Adrenal gland (tissue), 12 donors: ENCODE measurements around the gene SREBF2. TPM values are rescaled to one million over a fixed set of nuclear protein-coding genes. Genes with fewer than 3 reads are reported as not detected.

ENCODE experiments used
- DNase-seq, 7 donors: peaks; one replicate each; pipeline ENCODE4 v3.0.0-alpha.2; 2019 to 2020
- H3K27ac ChIP-seq, 5 donors: fragments of 200-600 bp; sonication (generic) in 4 of 5; 1 replicate in 3 of 5; 2 replicates in 2 of 5; pipeline versions ENCODE4 v1.5.1 to v1.8.0; 2016 to 2020; ENCODE audit warnings: mild to moderate bottlenecking in 1 of 5
- H3K27me3 ChIP-seq: fragments of 200-600 bp; 2 replicates; pipeline ENCODE4 v1.8.0; 2021
- H3K36me3 ChIP-seq, 2 donors: fragments of 200-600 bp; replicated peaks in 1 of 2; 1 replicate in 1 of 2; 2 replicates in 1 of 2; pipeline versions ENCODE4 v1.5.1 to v1.8.0; 2018 to 2022
- H3K4me1 ChIP-seq, 2 donors: fragments of 200-600 bp; replicated peaks in 1 of 2; 1 replicate in 1 of 2; 2 replicates in 1 of 2; pipeline versions ENCODE4 v1.5.1 to v1.8.0; 2018 to 2021
- H3K4me3 ChIP-seq, 4 donors: fragments of 200-600 bp; sonication (generic) in 3 of 4; one replicate each; pipeline ENCODE4 v1.5.1; 2016 to 2018
- H3K9me3 ChIP-seq, 3 donors: fragments of 200-600 bp; sonication (generic) in 1 of 3; replicated peaks in 1 of 3; 1 replicate in 2 of 3; 2 replicates in 1 of 3; pipeline versions ENCODE4 v1.5.1 to v1.8.0; 2016 to 2021
- CTCF ChIP-seq, 6 experiments: fragments of 450-650 bp in 4 of 6; fragments of 200-600 bp in 2 of 6; sonication (generic) in 1 of 6; IDR thresholded peaks; 1 replicate in 5 of 6; 2 replicates in 1 of 6; pipeline versions ENCODE4 v1.5.1 to v1.8.0; 2016 to 2021; ENCODE audit warnings: antibody characterized with exemption in 6 of 6, mild to moderate bottlenecking in 2 of 6, moderate library complexity in 1 of 6
- POLR2A ChIP-seq, 2 donors: fragments of 450-650 bp; IDR thresholded peaks; one replicate each; pipeline ENCODE4 v1.6.1; 2017; ENCODE audit warnings: antibody characterized with exemption in 2 of 2, mild to moderate bottlenecking in 2 of 2, moderate library complexity in 1 of 2
- WGBS, 4 donors: extraction: QIAGEN DNeasy Blood & Tissue Kit in 2 of 4; methylation state at CpG; one replicate each; pipeline versions ENCODE4 v1.1.5 to v1.1.7; 2013 to 2017; 5-methylcytosine and 5-hydroxymethylcytosine counted together
- intact Hi-C, 2 donors: fragments of 100-400 bp; cut with DNase I; formaldehyde crosslinking; loops; one replicate each; pipeline versions ENCODE4 v1.14.1 to v1.15.0; 2022 to 2023
- polyA plus RNA-seq, 3 donors: library from polyadenylated mRNA; stranded (reverse); fragments of 200-250 nt in 2 of 3; fragments of 350-450 nt in 1 of 3; fragmentation: Illumina TruSeq in 1 of 3; extraction: RNeasy Lipid Tissue Mini Kit (QIAGEN cat#74804) in 1 of 3; gene quantifications; one replicate each; pipeline ENCODE4 v1.2.3, GENCODE V29; 2013 to 2014
- total RNA-seq, 9 donors: library from RNA; depleted of rRNA in 4 of 9; stranded (reverse); fragments of >200 nt in 4 of 9; fragments of 120-200 nt in 1 of 9; fragmentation: NEBNext Ultra II Directional in 1 of 9; extraction: Animal tissue kit (Norgen Biotek cat#: 25700) in 1 of 9; gene quantifications; one replicate each; pipeline versions ENCODE4 v1.1.0 to v1.2.4, GENCODE V29; 2013 to 2023
- donor health status: healthy with polysubstance abuse.
- donor health status: Bipolar disorder and iron deficiency.
- donor health status: DM: yes; HTN: yes; CAD: no.
- donor health status: DM: no; HTN: no; CAD: no.
- donor health status: DM: no; HTN: no; CAD: no.
- donor health status: DM: yes; HTN: yes; CAD: no.

The SREBF2 gene
- total and polyA plus RNA-seq, 12 donors: 67.5 to 263 (median 149) TPM

DNA sequence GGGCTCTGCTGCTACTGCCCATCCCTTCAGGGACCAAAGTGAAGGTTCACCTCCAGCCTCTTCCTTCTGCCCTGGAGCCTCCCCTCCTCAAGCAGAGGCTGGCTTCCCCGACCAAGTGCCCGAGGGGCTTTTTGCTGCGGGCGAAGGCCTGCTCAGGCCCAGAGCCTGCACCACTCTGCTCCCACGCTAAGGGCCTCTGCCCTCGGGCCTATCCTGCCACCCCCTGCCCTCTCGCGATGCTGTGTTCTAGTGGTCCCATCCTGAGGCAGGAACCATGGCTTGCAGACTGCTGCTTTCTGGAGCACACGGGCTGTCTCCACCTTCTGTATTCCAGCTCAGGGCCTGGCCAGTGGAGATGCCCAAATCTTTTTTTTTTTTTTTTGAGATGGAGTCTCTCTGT, 102.6 kb downstream of the SREBF2 start:
- no peak for DNase-seq
- H3K9me3 ChIP-seq: no peaks in the 10 kb centered on the region
- intact Hi-C loops: no loop called here
- H3K27ac ChIP-seq: no peak overlapping the region
- 91 to 100% (median 93%) methylated on average over 4 to 9 of the region's 9 CpGs for WGBS, 4 donors
- no peaks in the 10 kb centered on the region for H3K36me3 ChIP-seq
- no peak overlapping the region for H3K4me3 ChIP-seq
- no peak for TF ChIP-seq CTCF (IDR thresholded peaks at IDR 0.05)
- peaks cover 0 to under 1% of the 10 kb centered on the region in 2 donors for H3K4me1 ChIP-seq
- H3K27me3 ChIP-seq: no peaks in the 10 kb centered on the region

- no peak for DNase-seq
- no peak overlapping the region for H3K27ac ChIP-seq
- H3K36me3 ChIP-seq: no peaks in the 10 kb centered on the region
- intact Hi-C loops: no loop called here
- TF ChIP-seq CTCF (IDR thresholded peaks at IDR 0.05): no peak
- no peak for TF ChIP-seq POLR2A (IDR thresholded peaks at IDR 0.05)
- WGBS, 4 donors: 40 to 100% (median 90%) methylated on average over 1 to 2 of the region's 2 CpGs
- H3K4me3 ChIP-seq: no peak overlapping the region
- H3K9me3 ChIP-seq: no peaks in the 10 kb centered on the region
- no peaks in the 10 kb centered on the region for H3K27me3 ChIP-seq
- peaks cover 0 to 7% of the 10 kb centered on the region in 2 donors for H3K4me1 ChIP-seq
These were observed 103.9 kb downstream of the SREBF2 start for GRCh38 chr22:41936894-41937169.

- H3K27me3 ChIP-seq: no peaks in the 10 kb centered on the region
- H3K4me3 ChIP-seq: no peak overlapping the region
- no peak for TF ChIP-seq CTCF (IDR thresholded peaks at IDR 0.05)
- no peak for TF ChIP-seq POLR2A (IDR thresholded peaks at IDR 0.05)
- H3K9me3 ChIP-seq: no peaks in the 10 kb centered on the region
- H3K4me1 ChIP-seq: peaks cover 0 to 7% of the 10 kb centered on the region in 2 donors
- H3K27ac ChIP-seq: peak overlapping the region; percentile 12 to 76 (median 38)
- 70 to 85% (median 81%) methylated on average over 13 of the region's 13 CpGs for WGBS, 4 donors
- DNase-seq: no peak
- intact Hi-C loops: loop anchor here (2.0 to 10.0 kb wide), 5 partner anchors 118 to 243 kb away; partner anchors contain the start of gene MEI1 (in 1 of the 2)
- H3K36me3 ChIP-seq: no peaks in the 10 kb centered on the region
These were observed 107.3 kb downstream of the SREBF2 start for GRCh38 chr22:41939981-41940831.

DNA sequence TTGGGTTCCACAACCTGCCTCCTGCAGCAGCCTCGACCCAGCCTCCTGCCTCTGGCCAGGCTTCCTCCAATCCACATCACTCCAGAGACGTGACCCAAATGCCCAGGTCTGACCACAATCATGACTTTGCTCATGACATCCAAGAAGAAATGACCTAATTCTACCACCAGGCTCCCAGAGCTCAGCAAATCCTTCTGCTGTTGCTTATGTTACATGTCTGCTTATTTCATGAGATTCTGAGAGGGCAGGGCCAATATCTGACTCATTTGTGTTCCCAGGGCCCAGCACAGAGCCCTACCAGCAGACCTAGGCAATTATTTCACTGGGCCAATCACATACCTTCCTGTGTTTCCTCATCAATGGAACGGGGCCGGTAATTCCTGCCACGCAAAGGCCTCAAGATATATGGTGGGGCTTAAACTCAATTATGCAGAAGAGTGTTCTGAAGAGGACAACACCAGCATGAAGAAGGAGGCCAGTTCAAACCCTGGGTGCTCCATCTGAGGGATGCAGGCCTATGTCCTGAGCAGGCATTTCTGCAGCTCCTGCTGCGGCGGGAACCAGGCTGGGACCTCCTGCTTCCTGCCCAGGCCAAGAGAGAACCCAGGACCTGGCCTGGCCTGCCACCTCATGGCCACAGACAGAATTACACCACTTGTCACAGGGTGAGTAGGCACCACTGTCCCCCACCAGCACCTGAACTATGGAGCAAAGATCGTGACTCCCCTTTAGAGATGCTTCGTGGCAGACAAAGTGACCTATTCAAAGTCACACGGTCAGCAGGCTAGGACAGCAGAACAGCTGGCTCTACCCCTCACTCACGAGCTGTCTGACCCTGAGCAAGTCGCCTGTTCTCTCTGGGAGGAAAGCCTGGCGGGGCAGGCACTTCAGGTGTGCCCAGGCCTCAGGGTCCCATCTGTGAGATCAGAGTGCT, 108.2 kb downstream of the SREBF2 start:
- TF ChIP-seq CTCF (IDR thresholded peaks at IDR 0.05) (peak; percentile 81 to 99 (median 98)), POLR2A (IDR thresholded peaks at IDR 0.05) (no peak)
- 36 to 50% (median 41%) methylated on average over 9 to 13 of the region's 13 CpGs for WGBS, 4 donors
- H3K27ac ChIP-seq: peak overlapping the region; percentile 12 to 76 (median 38)

More for the DNA sequence above, 108.2 kb downstream of the SREBF2 start:
- peak; percentile 84 to 96 (median 91) for DNase-seq
- Histone ChIP-seq H3K27me3 (no peaks in the 10 kb centered on the region), H3K9me3 (no peaks in the 10 kb centered on the region), H3K36me3 (no peaks in the 10 kb centered on the region), H3K4me1 (peaks cover under 1 to 11% of the 10 kb centered on the region in 2 donors), H3K4me3 (no peak overlapping the region)
- intact Hi-C loops: loop anchor here (2.0 to 10.0 kb wide), 5 partner anchors 119 to 244 kb away; partner anchors contain the start of gene MEI1 (in 1 of the 2)
